ENCODE data around the gene KRTCAP2. TPM values are rescaled to one million over a fixed set of nuclear protein-coding genes. Genes with fewer than 3 reads are reported as not detected.
"Not testable (repeated sequence)": the region's sequence is repeated elsewhere in the genome, so short reads cannot be mapped to it uniquely, and the experiment has no call there.

KRTCAP2 gene
- 100 to 1,000 TPM in 1 of 4 donors, 10 to 100 TPM in 2, 1 to 10 TPM in 1; 1.5 to 200 (median 62.5) TPM for total RNA-seq

DNA sequence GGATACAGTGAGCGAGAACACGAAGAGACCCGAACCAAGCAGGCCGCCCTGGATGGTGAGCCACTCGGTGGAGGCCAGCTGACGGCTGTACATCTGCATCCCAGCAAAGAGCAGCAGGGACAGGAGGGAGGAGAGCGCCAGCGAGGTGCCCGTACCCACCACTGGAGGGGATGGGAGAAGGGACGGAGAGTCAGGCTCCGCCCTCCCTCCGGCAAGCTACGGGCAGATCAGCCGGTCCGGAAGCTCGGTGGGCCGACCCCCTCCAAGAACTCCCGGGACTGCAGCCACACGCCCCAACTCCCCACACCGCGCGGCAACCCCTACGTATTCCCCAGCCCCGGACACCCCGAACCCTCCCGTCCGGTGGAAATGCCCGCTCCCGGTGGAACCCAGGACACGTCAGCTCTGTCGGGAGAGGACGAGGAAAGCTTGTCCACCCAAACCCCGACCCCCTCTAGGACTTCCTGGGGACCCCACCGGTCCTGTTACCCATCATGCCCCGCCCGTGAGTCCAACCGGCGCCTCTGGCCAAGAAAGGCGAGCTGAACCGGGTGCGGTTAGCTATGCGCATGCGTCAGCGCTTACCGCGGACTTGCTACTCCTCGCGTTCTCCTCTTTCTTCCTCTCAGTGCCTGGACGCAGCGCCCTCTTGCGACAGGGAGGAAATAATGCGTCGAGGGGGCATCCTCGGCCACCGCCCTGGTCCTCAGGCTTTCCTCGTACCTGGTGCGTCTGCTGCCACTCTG, at the start of gene KRTCAP2:
TSS of gene KRTCAP2 (minus strand) at position 573 of the 746 bp plus-strand sequence. CDS start at position 493, 80 bp downstream.
- no peaks in the 10 kb centered on the region for H3K9me3 ChIP-seq
- no peaks in the 10 kb centered on the region for H3K27me3 ChIP-seq
- peaks cover 0 to 7% of the 10 kb centered on the region in 2 donors for H3K4me1 ChIP-seq
- peak within 1 kb of the TSS; percentile 79 to 90 for H3K4me3 ChIP-seq
- peak within 1 kb of the TSS; percentile 89 to 95 for H3K27ac ChIP-seq
- DNase-seq: peak; percentile 94 to 95
- TF ChIP-seq, protein P1, sequence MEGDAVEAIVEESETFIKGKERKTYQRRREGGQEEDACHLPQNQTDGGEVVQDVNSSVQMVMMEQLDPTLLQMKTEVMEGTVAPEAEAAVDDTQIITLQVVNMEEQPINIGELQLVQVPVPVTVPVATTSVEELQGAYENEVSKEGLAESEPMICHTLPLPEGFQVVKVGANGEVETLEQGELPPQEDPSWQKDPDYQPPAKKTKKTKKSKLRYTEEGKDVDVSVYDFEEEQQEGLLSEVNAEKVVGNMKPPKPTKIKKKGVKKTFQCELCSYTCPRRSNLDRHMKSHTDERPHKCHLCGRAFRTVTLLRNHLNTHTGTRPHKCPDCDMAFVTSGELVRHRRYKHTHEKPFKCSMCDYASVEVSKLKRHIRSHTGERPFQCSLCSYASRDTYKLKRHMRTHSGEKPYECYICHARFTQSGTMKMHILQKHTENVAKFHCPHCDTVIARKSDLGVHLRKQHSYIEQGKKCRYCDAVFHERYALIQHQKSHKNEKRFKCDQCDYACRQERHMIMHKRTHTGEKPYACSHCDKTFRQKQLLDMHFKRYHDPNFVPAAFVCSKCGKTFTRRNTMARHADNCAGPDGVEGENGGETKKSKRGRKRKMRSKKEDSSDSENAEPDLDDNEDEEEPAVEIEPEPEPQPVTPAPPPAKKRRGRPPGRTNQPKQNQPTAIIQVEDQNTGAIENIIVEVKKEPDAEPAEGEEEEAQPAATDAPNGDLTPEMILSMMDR (IDR thresholded peaks at IDR 0.05): peak; percentile 88 to 99 (median 97)
- TF ChIP-seq POLR2A (IDR thresholded peaks at IDR 0.05): peak; percentile 48 to 67
- intact Hi-C loops (cut with DNase I; ENCODE audit: low total_unique reads): no loop called here
- H3K36me3 ChIP-seq: no peaks in the 10 kb centered on the region

DNA sequence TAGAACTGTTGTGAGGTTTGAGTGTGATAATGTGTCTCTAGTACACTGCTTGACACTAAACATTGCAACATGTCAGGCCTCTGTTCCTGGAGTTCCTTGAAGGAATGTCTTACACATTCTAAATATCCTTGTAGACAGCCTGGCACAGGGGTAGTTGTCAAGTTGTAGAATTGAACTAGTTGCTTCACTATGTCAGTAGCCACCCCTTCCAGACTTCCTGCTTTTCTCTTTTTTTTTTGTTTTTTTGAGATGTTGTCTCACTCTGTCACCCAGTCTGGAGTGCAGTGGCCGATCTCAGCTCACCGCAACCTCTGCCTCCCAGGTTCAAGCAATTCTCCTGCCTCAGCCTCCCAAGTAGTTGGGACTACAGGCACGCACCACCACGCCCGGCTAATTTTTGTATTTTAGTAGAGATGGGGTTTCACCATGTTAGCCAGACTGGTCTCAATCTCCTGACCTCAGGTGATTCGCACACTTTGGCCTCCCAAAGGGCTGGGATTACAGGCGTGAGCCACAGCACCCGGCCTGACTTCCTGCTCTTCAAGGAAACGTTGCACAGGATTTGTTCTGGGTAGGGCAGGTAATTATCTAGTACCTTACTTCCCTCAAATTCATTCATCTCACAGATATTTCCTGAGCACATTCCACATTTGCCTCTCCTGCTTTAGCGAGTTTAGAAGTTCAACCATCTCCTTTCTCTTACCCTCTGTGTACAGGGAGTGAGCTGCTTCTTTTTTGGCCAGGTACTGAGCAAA, 47.3 kb upstream of the KRTCAP2 start:
- H3K4me3 ChIP-seq; intact Hi-C loops (cut with DNase I; ENCODE audit: low total_unique reads); DNase-seq: not testable (repeated sequence)

DNA sequence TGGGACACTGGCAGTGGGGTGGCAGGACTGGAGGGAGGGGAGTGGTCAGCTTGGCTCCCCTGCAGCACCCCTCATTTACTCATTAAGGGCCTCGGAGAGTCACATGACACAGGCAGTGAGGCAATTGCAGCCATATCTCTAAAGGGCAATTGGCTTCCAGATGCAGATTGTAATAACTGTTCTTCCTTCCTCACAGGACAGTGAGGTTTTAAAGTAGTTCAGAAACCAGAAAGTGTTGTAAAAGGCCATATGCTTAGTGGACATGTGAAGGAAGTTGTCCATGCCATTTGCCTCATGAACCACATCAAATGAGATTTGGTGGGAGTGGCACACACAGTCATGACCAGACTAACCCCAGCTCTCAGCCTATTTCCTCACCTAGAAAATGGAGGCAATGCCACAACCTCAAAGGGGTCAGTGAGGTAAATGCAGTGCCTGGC, 46.5 kb upstream of the KRTCAP2 start:
- no peaks in the 10 kb centered on the region for H3K27me3 ChIP-seq
- H3K4me1 ChIP-seq: no peaks in the 10 kb centered on the region
- peak overlapping the region in 1 of 2 donors; percentile 19 for H3K4me3 ChIP-seq
- intact Hi-C loops (cut with DNase I; ENCODE audit: low total_unique reads): no loop called here
- peak overlapping the region; percentile 18 to 24 for H3K27ac ChIP-seq
- H3K36me3 ChIP-seq: no peaks in the 10 kb centered on the region
- TF ChIP-seq, protein P1 (IDR thresholded peaks at IDR 0.05): no peak
- TF ChIP-seq POLR2A (IDR thresholded peaks at IDR 0.05): no peak
- no peak for DNase-seq
- H3K9me3 ChIP-seq: no peaks in the 10 kb centered on the region

More for the DNA sequence above, 47.3 kb upstream of the KRTCAP2 start:
- not testable (repeated sequence) for H3K4me1 ChIP-seq, H3K27me3 ChIP-seq, H3K36me3 ChIP-seq, H3K9me3 ChIP-seq, H3K27ac ChIP-seq

DNA sequence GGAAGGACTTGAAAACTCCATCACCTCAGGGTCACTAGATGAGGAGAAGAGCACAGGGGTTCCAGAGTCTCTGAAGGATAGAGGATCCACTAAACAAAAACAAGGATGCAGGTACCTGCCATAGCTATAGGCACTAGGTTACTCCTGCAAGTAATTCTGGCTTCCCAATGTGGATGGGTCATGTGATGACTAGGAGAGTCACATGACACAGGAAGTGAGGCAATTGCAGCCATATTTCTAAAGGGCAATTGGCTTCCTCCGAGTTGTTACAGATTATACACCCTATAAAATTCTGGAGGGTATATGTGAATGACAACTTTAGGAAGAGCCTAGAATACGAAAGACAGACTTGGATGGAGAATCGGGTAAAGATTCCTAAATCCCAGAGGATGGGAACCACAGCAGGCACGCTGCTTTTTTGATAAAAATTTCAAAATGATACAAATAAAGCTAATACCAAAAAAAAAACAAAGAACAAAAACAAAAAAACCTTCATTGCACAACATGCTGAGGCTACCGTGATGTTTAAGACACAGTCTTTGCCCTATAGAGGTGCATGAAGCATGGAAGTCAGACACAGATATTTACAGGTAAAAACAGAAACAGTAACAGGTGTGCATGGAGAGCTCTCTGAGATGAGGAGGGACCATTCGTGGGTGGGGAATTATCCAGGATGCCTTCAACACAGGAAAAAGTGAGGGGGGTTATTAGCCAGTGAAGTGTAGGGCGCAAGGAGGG, 45.9 kb upstream of the KRTCAP2 start:
- H3K4me1 ChIP-seq: no peaks in the 10 kb centered on the region
- peak overlapping the region; percentile 18 to 24 for H3K27ac ChIP-seq
- no peaks in the 10 kb centered on the region for H3K36me3 ChIP-seq
- intact Hi-C loops (cut with DNase I; ENCODE audit: low total_unique reads): no loop called here
- TF ChIP-seq, protein P1 (IDR thresholded peaks at IDR 0.05): no peak
- no peak for TF ChIP-seq POLR2A (IDR thresholded peaks at IDR 0.05)
- no peaks in the 10 kb centered on the region for H3K9me3 ChIP-seq
- no peaks in the 10 kb centered on the region for H3K27me3 ChIP-seq
- peak; percentile 46 to 72 for DNase-seq
- peak overlapping the region in 1 of 2 donors; percentile 19 for H3K4me3 ChIP-seq

DNA sequence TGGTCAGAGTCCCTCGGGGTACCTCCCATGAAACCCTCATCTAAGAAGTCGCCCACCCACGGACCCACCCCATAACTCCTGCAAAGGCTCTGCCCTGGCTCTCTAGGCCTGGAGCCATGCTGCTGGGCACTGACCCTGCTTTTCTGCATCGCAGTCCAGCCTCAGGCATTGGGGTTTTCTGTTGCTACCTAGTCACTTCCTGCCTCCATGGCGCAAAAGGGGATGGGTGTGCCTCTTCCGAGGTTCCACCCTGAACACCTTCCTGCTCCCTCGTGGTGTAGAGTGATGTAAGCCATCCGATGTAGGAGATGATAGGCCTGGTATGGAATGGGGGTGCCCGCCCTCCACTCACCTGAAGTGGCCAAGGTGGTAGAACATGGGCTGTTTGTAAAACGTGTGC, 41.6 kb upstream of the KRTCAP2 start:
- H3K27me3 ChIP-seq; H3K36me3 ChIP-seq; H3K9me3 ChIP-seq; H3K4me3 ChIP-seq; H3K4me1 ChIP-seq; DNase-seq; H3K27ac ChIP-seq; intact Hi-C loops (cut with DNase I; ENCODE audit: low total_unique reads): not testable (repeated sequence)

DNA sequence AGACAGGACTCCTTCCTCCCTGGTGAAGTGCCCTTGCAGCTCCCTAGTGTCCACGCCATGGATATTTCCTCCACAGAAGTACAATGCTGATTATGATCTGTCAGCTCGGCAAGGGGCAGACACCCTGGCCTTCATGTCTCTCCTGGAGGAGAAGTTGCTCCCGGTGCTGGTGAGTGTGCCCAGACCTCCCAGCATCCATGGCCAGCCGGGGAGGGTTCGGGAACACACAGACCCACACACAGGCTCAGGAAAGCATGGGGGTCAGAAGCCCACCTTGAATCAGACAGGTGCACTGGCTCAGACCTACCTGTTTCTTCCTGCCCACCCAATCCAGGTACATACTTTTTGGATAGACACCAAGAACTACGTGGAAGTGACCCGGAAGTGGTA, 38.9 kb upstream of the KRTCAP2 start:
- DNase-seq; H3K36me3 ChIP-seq; H3K4me1 ChIP-seq; H3K9me3 ChIP-seq; H3K27me3 ChIP-seq; H3K27ac ChIP-seq; H3K4me3 ChIP-seq; intact Hi-C loops (cut with DNase I; ENCODE audit: low total_unique reads): not testable (repeated sequence)

DNA sequence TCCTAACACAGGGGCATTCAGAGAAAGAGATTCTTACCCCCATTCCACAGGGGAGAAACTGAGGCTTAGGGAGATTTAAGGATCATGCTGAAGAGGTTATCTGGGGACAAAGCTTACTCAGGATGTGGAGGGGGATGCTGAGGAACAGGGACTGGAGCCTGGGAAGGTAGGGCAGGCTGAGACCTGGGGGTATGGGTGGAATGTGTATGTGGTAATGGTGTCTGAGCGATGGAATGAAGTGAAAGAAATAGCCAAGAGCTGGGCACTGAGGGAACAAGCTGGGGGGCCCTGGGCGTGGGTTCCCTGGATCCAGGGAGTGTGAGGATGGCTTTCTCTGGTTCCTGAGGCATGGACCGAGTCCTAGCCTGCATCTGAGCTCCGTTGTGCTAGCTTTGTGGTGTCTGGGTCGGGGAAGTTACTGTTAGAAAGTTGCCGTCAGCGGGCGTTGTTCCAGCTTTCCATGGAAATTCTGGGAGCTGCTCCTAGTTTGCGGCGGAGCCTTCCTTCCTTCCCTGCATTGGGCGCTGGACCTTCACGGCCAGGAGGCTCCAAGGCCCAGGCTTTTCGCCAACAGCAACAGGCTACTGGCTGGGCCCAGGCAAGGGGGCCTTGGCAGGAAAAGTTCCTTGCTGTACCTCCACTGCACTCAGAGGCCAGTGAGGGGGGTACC, 38.4 kb upstream of the KRTCAP2 start:
- H3K27me3 ChIP-seq; intact Hi-C loops (cut with DNase I; ENCODE audit: low total_unique reads); H3K4me3 ChIP-seq; H3K9me3 ChIP-seq; H3K36me3 ChIP-seq; H3K4me1 ChIP-seq; DNase-seq: not testable (repeated sequence)
- peak overlapping the region in 1 of 2 donors; percentile 27 for H3K27ac ChIP-seq
